Fibroblast of pulmonary artery (primary cell): ENCODE results near the gene CREB5.
"Not testable (repeated sequence)": the region's sequence is repeated elsewhere in the genome, so short reads cannot be mapped to it uniquely, and the experiment has no call there.

ENCODE experiments used
- DNase-seq: peaks from one replicate; pipeline ENCODE4 v3.0.0-alpha.2; 2010; ENCODE audit warnings: low read depth
- H3K4me3 ChIP-seq: replicated peaks from 2 replicates; pipeline ENCODE4 v1.5.1; 2011; ENCODE audit warnings: low read depth, mild to moderate bottlenecking, control low read depth, low read length, moderate library complexity
- TF ChIP-seq, protein P1 (sequence below): IDR thresholded peaks from 2 replicates; pipeline ENCODE4 v1.5.1; 2011; ENCODE audit warnings: mild to moderate bottlenecking, control low read depth, low read length, inconsistent platforms; ENCODE audit errors: missing control alignments

The CREB5 gene

DNA sequence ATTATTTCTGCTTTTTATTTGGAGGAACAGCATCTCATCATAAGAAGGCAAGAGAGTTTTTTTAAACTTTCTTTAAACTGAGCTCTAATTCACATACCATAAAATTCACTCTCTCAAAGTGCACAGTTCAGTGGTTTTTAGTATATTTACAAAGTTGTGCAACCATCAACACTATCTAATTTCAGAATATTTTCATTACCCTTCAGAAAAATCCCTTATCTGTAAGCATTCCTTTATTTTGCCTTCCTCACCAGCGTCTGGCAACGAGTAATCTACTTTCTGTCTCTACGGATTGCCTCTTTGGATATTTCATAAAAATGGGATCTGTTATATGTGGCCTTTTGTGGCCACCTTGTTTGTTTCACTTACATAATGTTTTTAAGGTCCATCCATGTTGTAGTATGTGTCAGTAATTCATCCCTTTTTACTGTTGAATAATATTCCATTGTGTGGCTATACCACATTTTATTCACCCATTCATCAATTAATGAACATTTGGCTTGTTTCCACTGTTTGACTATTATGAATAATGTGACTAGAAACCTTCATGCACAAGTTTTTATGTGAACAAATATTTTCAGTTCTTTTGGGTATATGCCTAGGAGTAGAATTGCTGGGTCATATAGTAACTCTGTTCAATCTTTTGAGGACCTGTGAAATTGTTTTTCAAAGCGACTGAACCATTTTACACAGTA is 364.3 kb downstream of the CREB5 start:
- no peak overlapping the region for H3K4me3 ChIP-seq
- DNase-seq: no peak
- TF ChIP-seq, protein P1, sequence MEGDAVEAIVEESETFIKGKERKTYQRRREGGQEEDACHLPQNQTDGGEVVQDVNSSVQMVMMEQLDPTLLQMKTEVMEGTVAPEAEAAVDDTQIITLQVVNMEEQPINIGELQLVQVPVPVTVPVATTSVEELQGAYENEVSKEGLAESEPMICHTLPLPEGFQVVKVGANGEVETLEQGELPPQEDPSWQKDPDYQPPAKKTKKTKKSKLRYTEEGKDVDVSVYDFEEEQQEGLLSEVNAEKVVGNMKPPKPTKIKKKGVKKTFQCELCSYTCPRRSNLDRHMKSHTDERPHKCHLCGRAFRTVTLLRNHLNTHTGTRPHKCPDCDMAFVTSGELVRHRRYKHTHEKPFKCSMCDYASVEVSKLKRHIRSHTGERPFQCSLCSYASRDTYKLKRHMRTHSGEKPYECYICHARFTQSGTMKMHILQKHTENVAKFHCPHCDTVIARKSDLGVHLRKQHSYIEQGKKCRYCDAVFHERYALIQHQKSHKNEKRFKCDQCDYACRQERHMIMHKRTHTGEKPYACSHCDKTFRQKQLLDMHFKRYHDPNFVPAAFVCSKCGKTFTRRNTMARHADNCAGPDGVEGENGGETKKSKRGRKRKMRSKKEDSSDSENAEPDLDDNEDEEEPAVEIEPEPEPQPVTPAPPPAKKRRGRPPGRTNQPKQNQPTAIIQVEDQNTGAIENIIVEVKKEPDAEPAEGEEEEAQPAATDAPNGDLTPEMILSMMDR: no peak

DNA sequence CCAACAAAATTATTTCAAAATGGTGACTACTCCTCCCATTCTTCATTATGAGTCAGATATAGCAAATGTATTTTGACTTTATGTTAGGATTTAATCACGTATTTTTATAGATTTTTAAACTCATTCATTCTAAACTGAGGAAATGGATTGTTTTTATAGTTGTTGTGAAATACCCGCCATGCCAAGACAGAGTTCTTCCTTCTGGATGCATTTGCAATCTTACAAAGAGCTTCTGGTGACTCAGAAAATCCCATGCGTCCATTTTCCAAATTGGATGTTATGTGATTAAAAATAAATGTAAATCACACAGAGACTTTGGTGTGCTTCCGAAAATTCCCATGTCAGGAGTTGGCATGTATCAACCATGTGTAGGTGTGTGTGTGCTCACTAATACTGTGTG is 366.5 kb downstream of the CREB5 start:
- TF ChIP-seq, protein P1: no peak
- peak overlapping the region; percentile 31 for H3K4me3 ChIP-seq
- peak; percentile 87 for DNase-seq

DNA sequence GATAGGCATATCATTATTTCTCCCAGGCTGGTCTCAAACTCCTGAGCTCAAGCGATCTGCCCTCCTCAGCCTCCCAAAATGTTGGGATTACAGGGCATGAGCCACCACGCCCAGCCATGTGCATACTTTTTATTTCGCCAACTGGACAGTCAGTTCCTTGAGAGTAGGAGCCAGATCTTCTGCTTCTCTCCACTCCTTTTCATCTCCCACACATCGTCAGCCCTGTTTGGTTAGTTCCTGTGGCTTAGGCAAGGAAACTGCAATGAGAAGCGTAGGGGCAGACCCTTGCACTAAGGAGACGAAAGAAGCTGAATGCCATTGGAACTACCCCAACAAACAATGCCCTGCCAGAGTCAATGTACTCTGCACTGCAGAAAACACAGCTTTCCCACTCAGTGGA is 367.6 kb downstream of the CREB5 start:
- no peak for DNase-seq
- no peak overlapping the region for H3K4me3 ChIP-seq
- TF ChIP-seq, protein P1: no peak

DNA sequence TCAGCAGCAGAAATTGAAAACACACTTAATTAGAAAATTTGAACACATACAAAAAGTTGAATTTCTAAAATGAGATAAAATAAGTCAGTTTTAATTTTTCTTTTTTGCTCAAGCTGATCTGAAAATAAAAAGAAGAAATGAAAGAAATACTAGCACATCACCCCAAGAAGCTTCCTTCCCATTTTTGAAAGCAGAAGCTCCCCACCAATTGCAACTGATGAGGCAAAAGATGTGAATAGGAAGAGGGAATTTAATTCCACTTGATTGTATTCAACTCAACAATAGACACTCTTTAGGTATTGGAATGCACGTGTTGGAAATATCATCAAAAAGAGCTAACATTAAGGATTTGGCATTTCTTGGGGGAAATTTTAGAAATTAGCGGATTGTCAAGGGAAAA is 370.0 kb downstream of the CREB5 start:
- TF ChIP-seq, protein P1: no peak
- H3K4me3 ChIP-seq: no peak overlapping the region
- no peak for DNase-seq

DNA sequence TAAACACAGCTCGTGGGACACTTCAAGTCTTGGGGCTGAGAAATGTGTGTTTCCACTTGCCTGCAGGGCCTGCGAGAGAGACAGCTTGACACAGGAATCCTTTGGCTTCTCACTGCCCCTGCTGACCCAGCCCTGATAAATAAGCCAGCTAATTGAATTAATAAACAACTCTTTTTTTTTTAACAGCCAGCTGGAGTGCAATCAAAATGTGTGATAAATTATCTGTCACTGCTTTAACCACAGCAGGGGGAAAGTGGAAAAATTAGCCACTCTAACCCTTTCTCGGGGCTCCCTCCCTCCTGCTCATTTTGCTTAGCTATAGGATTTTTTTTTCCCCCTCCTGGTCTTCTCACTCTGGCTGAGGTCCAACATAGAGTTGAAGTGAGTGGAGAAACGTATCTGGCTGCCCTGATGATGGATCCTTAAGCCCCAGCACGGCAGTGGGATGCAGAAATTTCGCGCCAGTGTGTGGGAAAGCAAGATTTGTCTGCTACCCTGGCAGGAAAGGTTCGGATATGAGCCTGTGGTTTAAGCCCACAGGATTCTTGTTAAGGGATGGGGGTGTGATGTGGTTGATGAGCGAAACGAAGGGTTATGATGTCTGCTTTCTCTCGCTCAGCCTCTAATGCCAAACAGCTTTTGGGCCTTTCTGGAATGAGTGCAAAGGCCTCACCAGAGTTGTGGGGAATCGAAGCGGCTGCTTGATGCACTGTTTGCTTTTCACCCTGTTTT is 372.0 kb downstream of the CREB5 start:
- no peak overlapping the region for H3K4me3 ChIP-seq
- TF ChIP-seq, protein P1: no peak
- no peak for DNase-seq

DNA sequence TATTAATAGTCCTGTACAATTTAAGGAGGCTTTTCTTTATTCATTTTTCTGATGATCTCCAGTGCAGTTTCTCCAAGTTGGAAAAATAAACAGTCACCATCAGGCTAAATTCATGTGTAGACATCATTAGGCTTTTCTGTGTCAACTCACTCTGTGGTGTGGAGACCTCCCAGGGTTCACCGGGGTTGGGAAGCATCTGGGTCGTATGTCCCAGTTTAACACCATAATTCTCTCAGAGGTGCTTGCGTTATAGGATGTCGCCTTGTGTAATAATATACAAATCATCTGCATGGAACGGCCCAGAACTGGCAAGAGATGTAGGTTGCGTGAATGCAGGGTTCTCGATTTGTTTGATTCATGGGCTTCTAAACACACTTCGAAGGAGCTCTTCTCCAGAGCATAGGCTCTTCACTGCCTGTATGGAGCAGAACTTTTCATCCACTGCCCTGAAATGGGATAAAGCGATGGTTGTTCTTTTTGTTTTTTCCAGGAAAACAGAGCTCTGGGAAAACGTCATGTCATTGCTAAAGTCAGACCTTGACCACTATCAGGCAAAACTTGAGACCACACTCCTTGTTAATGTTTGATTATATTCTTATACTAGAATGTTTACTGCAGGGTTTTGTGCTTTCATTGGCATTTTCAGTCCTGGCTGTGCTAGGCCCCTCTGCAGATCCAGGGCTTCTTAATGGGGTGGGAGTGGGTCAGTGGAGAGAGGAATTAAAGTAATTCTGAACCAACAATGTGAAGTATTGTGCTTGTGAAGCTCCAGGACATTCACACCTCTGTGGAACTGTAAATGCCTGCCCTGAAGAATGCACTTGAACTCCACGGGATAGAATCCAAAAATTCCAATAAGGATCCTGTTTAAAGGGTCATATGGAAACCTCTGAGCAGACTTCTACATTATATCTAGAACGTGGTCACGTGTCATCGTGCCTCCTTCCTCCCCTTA is 373.0 kb downstream of the CREB5 start:
- H3K4me3 ChIP-seq: no peak overlapping the region
- DNase-seq: no peak
- TF ChIP-seq, protein P1: no peak

DNA sequence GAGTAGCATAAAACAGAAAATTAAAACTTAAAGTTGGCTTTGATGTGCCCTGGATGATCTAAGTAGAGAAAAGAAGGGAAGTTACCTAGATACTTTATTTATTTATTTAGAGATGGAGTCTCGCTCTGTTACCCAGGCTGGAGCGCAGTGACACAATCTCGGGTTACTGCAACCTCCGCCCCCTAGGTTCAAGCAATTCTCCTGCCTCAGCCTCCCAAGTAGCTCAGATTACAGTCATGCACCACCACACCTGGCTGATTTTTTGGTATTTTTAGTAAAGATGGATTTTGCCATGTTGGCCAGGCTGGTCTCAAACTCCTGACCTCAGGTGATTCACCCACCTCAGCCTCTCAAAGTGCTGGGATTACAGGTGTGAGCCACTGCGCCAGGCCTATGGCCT is 373.8 kb downstream of the CREB5 start:
- not testable (repeated sequence) for DNase-seq, H3K4me3 ChIP-seq
